Stimulated activated CD8-positive, alpha-beta memory T cell treated with anti-CD3 and anti-CD28 coated beads, Interleukin-7, amount 100 ng/mL, for 24 hours (primary cell): ENCODE data around the gene PIWIL1.

Experiments
- DNase-seq: peaks from one replicate; pipeline ENCODE4 v3.0.0-alpha.2; 2020; ENCODE audit warnings: low read depth

The PIWIL1 gene

DNA sequence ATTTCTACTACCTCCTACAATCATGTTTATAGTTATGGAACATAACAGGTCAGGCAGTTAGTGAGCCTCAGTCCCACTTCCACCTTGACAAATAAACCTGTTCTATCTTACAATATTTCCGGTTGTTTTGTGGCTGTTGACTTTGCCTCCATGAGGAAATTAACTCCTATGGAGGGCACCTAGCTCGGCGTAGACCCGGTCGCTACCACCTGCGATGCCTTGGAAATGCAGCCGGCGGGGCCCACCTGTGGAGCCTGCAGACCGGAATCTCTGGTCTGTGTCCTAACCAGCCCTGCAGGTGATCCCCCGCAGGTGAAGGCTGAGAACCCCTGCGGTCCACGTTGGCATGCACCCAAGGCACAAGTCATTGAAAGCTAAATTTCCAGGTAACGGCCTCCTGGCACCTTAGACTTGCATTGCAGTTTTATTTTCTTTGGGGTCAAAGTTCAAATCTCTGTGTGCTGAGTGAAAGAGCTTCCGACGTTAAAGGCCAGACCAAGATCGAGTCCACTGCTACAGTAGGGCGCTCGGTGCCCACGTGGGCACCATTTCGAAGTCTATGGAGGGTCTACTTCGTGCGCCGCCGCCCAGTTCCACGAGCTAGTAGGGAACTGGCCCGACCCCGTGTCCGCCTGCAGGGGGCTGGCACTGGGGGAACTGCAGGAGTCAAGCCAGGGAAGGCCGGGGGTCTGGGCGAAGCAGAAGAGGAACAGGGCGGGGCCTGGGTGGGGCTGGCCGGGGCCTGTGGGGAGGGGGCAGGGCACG, 782 bp upstream of the PIWIL1 start:
- no peak for DNase-seq

DNA sequence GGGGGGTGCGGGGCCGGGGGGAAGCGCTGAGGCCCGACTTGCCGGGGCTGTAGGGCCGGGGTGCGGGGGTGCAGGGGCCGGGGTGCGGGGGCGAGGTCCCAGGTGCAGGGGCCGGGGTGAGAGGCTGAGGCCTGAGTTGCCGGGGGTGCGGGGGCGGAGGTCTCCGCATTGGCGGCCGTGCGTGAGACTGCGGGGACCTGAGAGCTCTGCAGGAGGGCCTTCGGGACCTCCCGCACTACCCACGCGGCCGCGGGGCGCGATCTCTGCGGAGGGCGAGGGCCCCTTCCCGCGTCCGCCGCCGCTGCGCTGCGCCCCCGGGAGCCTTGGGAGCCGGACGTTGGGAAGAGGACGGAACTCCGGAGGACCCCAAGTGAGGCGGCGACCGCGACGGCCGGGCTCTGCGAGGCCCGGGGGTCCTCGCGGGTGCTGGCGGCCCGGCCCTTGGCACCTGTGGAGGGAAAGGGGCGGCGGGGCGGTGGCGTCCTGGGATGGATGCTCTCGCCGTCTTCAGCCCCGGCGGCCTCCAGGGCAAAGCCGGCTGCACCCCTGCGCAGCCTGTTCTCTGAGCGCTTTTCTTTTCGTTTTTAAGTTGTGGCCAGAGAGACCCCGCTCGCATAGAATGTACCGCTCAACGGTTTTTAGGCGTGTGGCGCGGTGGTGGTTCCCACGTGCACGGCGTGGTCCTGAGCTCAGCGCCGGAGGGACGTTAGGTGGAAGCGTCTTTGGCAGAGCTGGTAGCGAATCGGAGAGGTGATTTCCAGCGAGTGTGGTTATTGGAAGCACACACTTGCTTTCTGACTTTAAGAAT, 1.3 kb downstream of the PIWIL1 start:
- no peak for DNase-seq

DNA sequence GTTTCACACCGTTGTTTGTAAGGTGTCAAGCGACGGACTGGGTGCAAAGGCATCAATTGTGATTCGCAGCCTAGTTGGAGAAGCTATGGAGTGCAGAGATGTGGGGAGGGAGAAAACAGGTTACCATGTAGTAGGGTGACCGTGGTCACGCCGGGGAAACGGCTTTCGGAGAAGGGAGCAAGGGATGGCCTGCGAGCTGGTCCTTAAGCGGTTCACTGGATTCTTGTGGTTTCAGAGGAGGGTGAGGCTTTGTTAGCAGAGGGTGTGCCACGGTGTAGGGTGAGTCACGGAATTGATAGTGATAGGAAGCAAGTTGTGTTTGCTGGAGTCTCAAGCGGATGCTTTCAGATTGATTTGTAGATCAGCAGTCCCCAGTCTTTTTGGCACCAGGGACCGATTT, 2.3 kb downstream of the PIWIL1 start:
- DNase-seq, result no peak

DNA sequence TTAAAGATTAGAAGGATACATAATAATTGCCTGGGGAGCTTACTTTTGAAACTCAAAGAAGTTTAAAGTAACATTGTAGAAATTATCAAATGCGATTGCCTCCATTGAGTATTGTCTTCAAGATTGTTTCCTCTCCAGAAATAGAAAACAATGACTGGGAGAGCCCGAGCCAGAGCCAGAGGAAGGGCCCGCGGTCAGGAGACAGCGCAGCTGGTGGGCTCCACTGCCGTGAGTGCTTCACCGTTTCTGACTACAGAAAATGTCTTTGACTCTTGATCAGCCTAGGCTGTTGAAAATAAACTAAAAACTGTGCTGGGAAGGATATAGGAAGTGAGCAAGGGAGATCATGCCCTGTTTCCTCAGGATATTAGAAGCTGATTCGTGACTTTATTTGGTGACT, 4.8 kb downstream of the PIWIL1 start:
- no peak for DNase-seq

DNA sequence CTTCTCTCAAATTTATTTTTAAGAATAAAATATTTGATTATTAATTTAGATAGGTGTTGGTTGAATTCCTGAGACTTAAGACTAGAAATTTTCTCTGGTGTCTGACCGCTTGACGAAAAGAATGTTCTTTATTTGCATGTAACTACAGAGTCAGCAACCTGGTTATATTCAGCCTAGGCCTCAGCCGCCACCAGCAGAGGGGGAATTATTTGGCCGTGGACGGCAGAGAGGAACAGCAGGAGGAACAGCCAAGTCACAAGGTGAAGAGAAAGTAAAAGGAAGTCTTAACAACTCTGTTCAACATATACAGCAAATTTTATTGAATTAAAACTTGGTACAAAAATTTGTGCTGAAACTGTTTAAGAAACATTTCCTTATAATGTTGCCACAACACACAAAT, 5.2 kb downstream of the PIWIL1 start:
- DNase-seq, result no peak

DNA sequence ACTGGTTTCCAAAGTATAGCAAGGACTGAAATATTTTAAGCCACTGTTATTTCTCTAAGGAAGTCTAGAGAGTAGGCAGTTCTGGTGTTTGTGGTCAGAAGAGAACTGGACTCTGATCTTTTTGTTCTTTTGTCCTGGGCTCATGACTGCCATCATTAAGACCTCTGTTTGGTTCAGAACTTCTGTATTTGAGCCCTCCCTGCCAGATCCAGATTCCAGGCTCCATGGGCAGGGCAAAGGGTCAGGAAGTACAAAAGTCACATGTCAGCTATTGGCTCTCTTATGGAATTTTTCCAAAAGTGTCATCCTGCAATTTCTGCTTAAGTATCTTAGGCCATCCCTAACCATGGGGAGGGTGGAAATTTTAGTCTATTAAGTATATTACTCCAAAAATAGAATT, 6.8 kb downstream of the PIWIL1 start:
- DNase-seq, result no peak

DNA sequence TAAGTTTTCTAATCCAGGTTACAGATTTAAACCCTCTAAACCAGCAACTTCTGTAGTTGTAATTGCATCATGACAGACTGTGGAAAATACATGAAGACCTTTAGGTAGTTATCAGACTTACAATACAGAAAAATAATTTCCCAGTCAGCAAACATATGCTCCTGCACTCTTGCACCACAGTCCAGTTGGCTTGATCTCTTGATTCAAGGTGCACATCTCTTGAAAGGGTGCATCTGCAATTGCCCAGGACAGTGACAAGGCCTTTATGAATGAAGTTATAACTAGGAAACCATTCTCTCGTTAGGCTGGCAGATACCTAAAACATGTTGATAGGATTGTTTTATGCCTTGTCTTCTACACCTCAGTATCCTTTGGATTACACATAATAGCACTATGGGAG, 7.6 kb downstream of the PIWIL1 start:
- no peak for DNase-seq

DNA sequence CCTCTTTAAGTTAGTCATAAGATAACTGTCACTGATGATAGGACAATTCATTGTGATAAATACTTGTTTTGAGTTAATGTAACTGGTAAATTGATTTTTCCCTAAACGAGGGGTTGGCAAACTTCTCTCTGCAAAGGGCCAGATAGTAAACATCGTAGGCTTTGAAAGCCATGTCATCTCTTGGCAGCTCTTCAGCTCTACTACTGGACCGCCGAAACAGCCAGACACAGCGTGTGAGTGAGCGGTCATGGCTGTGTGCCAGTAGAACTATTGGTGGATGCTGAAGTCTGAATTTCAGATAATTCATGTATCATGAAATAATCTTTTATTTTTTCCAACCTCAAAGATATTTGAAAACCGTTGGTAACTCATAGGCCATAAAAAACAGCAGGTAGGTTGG, 9.9 kb downstream of the PIWIL1 start:
- DNase-seq, result no peak

DNA sequence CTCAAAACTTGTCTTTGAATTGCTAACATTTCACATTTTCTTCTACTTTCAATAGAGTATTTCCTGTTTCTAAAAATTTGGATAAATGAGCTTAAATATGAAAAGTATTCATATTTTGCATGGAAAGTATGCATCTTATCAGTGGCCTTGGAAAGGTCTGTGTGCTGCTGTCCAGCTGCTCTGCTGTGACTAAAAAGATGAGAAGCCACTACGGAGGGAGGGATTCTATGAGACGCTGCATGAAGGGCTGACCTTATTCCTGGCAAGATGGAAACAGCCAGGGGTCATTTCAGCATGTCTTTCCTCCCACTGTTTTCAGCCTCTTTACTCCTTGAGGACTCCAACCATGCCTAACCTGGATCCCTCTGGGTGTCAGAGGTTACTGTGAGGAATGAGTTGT, 13.0 kb downstream of the PIWIL1 start:
- no peak for DNase-seq

DNA sequence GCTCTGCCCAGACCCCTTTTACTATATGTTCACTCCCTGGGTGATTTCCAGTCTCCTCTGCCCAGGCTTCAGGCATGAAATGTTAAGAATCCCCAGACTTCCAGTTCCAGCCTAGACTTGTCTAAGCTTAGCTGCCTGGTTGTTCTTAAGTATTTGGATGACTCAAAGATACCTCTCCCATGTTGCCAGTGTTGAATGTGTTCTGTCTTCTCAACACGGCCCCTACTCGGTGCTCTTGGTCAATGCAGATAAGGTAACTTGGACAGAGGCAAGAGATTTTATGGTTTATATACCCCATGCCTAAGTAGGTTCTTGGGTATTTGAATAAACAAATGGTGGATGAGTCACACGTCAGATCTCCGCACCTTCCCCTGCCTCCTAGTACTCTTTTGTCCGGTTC, 13.6 kb downstream of the PIWIL1 start:
- no peak for DNase-seq

DNA sequence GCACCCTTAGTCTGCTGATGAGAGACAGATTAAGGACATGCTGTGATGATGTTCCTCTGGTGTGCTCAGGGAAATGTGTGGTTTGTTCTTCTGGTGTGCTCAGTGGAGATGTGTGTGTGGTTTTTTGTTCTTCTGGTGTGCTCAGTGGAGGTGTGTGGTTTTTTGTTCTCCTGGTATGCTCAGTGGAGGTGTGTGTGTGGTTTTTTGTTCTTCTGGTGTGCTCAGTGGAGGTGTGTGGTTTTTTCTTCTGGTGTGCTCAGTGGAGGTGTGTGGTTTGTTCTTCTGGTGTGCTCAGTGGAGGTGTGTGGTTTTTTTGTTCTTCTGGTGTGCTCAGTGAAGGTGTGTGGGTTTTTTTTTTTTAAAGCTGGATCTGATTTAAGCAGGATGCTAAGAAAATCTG, 15.4 kb downstream of the PIWIL1 start:
- DNase-seq, result no peak

DNA sequence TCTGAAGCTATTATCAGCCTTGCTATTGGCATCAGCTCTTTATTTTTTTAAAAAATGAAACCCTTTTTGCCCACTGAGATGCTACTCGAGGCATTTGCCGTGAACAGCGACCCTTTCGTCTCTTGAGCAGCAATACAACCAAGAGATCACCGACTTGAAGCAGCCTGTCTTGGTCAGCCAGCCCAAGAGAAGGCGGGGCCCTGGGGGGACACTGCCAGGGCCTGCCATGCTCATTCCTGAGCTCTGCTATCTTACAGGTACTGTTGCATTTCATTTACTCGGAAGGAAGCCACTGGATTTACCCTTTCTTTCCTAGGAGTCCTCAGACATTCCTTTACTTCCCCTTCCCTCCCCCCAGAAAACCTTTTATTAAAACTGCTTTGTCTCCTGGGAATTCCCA, 16.7 kb downstream of the PIWIL1 start:
- no peak for DNase-seq

DNA sequence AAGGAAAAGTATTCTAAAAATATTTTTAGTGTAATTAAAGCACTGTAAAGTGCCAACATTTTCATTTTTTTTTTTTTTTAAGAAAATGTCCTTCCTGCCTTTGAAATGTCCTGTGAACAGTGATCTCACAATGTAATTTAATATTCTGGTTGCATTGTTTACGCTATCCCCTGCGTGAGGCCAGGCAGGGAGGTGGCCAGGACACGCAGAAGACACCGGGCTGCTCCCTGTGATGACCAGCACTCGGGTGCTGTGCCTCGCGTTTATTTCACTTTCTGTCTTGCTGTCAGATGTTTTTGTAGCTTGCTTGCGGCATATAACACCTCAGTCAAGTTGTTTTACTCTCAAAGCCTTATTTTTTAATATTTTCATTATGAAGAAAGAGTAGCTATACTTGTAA, 18.5 kb downstream of the PIWIL1 start:
- no peak for DNase-seq

DNA sequence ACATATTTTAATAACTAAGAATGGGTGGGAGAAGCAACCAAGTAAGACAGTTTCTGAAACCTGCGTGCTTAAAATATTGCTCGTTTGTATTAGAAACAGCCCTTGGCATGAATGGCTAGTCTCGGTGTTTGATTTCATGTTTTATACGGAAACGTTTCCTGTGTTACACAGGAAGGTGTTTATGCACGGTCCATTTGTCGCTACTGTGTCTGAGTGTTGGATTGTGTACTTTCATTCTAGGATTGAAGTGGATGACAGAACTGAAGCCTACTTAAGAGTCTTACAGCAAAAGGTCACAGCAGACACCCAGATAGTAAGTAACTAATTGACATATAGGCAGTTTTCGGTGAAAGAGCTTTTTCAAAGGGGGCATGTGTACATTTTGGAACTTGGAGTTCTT, 19.6 kb downstream of the PIWIL1 start:
- DNase-seq, result no peak

DNA sequence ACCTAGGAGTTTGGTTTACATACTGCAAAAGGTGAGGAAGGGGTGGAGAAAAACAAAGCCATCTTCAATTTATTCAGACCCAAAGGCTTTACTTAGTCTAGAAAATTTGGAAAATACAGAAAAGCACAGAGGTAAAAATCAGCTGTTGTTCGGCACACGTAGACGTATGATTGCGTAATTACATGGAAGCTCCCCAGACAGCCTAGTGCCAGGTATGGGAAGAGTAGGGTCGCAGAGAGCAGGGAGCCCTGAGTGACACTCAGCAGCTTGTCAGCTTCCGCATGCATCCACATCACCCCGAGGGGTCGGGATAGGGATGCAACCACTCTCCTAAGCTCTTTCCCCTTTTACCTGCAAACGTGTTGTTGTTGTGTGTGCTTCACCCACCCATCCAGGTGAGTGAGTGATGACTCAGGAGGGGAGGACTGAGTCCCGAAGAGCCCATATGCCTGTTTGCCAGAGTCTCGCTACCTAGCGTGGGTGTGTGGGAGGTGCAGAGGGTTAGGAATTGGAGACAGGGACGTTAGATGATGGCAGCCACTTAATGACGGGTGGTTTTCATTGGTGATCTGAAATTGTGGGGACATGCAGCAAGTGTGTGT, 20.1 kb downstream of the PIWIL1 start:
- DNase-seq, result no peak

DNA sequence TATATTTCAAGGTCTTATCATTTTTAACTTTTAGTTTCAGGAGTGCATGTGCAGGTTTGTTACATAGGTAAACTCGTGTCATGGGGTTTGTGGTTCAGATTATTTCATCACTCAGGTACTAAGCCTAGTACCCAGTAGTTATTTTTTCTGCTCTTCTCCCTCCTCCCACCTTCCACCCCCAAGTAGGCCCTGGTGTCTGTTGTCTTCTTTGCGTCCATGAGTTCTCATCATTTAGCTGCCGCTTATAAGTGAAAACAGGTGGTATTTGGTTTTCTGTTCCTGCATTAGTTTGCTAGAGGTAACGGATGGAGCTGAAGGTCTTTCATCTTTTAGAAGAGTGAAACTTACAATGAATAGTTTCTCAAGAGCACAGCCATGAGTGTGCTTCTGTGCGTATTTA, 24.4 kb downstream of the PIWIL1 start:
- no peak for DNase-seq

DNA sequence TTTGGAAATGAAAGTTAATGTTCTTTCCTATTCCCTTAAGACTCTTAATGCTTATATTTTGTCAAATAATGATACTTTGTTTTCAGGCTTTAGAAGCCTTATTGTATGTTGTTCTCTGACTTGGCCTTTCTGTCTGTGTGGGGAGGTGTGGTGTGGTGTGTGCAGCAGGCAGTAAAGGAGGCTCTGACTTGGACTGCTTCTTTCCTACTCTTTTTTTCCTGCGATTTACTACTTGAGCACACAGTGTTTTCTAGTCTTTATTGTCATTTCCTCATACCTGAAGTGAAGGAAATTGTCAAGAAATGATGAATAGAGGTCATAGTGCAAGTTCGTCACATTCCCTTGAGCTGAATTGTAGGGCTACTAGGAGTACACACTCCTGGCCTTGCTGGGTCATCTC, 26.9 kb downstream of the PIWIL1 start:
- DNase-seq, result no peak

DNA sequence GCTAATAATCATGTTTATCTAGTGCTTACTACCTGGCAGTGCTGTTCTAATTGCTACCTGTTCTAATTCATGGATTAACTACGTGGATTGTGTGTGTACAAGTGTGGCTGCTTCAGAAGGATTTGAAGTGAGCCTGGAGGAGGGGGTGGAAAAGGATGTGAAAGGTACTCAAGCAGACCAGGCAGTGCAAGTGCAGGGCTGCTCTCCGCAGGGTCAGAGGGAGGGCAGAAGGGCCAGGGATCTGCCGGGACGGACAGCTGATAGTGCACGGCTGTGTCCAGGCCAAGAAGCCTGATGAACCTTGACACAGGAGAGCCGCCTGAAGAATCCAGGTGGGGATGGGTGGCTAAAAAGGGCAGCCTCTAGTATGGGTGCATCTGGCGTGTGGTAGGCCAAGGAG, 28.5 kb downstream of the PIWIL1 start:
- no peak for DNase-seq

DNA sequence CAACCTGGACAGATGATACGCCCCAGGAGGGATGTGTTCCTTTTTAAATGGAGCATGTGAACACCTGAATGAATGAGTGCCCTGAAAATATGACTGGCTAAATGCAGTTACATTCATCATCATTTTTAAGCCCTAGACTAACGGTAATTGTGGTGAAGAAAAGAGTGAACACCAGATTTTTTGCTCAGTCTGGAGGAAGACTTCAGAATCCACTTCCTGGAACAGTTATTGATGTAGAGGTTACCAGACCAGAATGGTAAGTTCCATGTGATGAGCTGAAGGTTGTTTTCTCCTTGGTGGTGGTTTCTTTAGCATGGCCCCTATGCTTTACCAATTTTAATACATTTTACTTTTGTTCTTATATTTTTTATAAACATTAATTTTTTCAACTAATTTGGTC, 29.3 kb downstream of the PIWIL1 start:
- DNase-seq, result no peak

DNA sequence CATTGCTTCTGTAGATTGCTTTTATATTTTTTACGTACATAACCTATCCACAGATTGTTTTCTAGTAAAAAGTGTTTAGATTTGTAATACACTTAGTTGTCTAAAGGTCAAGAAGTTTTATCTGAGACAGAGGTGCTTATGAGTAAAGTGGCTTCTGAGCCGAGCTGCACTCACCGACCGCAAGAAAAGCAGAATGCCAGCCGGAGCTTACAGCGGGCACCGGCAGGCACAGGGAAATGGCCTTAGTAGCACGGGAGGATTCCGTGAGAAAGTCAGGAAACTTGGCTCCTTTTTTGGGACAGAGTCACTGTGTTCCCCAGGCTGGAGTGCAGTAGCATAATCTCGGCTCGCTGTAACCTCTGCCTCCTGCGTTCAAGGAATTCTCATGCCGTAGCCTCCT, 29.8 kb downstream of the PIWIL1 start:
- DNase-seq, result no peak

DNA sequence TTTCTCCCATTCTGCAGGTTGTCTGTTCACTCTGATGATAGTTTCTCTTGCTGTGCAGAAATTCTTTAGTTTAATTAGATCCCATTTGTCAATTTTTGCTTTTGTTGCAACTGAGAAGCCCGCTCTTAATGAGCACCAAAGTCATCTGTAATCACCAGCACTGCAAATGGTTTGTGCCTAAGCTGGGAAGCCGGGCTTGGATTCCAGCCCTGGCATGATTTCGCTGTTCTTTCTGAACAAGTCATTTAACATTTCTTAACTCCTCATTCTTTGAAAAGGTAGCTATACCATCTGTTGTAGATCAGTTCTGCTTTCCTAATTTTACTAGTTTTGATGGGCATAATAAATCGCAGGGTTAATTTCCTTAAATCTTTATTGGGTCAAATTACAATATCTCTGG, 32.1 kb downstream of the PIWIL1 start:
- no peak for DNase-seq

DNA sequence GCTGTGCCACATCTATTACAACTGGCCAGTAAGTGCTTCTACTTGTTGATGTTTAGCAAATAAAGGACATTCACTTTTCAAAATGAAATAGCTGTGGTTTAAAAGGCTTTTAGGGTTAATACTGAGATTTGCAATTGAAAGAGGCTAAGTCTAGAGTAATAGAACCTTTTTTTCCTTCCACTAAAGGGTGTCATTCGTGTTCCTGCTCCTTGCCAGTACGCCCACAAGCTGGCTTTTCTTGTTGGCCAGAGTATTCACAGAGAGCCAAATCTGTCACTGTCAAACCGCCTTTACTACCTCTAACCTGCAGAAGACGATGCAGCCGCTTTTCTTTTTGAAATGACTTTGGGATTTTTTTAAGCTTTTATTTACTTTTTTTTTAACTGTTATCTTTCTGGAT, 33.6 kb downstream of the PIWIL1 start:
- no peak for DNase-seq

DNA sequence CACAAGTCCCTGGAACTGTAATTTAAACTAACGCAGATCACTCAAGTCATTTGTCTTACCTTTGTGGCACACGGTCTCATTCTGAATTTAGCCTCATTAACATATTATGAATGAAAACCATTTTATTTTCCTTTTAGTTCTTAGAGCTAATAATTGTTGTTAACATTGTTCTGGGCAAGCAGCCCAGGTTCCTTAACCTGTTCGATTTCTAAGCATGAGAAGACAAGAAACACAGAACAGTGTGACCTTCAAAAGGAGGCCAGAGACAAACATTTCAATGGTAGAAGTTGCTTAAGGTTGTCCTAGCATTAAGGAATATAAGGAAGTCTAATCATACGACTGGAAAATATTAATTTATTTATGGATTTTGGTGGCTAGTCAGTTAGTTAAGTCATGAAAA, 35.2 kb downstream of the PIWIL1 start:
- DNase-seq, result no peak
